C4-2B (cell line): ENCODE data around the gene PDCD1.

Source experiments
- CTCF ChIP-seq: fragments of 450-650 bp; conservative IDR thresholded peaks from 2 replicates; pipeline ENCODE4 v1.5.1; 2017; ENCODE audit warnings: mild to moderate bottlenecking
- ZFX ChIP-seq: fragments of 450-650 bp; IDR thresholded peaks from 2 replicates; pipeline ENCODE4 v1.6.1; 2017

GRCh38 chr2:241857041-241857541, 1.6 kb downstream of the PDCD1 start:
- TF ChIP-seq CTCF (no peak), ZFX (no peak)
